GM18499 (cell line): ENCODE data around the gene AREL1.

Experiments
- ATAC-seq: cut with Tn5 transposase; IDR thresholded peaks from one replicate; pipeline ENCODE4 v1.9.1; 2021; ENCODE audit warnings: moderate number of reproducible peaks; ENCODE audit not compliant: insufficient read depth, unreplicated experiment

The AREL1 gene

DNA sequence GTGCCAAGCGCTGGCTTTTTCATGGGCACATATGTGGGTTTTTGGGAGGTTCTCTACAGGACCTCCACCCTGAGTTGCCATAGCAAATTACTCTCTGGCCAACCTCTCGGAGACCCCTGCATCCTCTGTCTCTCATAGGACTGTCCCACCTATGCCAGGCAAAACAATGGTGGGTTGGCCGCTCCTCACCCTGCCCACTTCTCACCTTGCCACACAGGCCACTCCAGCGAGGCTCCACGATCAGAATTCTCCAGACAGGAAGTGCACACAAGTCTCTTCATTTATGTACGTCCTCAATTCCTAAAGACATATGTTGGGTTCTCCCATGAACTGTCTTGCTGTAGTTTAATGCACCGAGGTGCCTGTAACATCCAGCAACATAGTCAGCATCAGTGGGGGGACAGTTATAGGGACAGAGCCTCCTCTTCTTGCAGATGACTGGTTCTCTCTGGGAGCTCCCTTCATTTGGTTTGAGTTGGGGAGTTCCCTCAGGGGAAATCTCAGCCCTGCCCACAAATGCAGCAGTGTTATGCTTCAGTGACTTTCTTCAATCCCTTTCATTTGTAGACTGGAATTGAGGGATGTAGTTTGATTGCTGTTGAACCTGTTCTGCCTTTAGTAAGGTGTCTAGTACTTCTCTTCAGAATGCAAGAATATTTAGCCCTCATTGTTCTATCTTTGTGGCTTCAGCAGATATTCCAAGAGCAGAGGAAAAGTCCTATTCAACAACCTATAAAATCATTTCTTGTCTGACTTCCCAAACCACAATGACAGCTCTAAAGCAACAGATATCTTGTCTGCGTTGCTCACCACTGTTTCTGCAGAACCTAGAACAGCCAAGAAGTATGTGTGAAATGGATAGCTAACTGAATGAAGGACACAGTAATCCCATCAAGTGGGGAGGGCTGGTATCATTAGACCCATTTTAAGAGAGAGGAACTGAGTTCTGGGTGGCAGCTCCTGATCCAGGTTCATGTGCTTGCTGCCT is 98.1 kb downstream of the AREL1 start:
- ATAC-seq: no peak

DNA sequence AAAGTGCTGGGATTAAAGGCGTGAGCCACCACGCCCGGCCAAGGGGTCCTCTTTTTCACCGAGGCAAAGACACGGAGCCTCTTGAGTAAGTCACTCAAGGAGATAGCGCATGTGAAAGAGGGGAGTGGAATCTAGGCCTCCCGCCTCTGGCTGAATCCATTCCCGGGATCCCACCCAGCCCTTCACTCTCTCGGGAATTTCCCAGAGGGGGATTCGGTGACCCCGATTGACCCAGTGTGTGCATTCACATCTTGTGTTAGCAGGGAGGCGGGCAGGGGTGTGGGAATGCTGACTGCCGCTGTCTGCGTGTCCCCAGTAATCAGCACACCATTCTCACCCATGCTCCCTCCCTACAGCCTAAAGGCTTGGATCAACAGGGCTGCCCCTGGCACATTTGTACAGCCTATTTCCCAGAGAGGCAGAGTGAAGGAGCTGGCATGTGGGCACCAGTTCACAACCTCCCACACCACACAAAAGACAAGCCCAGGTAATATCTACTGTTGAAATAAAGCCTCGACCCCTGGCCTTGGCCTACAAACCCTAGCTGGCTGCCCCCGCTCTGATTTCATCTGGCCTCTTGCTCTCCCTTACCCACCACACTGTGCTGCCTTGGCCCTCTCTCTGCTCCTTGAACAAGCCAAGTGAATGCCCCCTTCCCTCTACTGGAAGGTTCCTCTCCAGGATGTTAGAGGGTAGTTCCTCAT is 99.5 kb downstream of the AREL1 start:
- no peak for ATAC-seq

DNA sequence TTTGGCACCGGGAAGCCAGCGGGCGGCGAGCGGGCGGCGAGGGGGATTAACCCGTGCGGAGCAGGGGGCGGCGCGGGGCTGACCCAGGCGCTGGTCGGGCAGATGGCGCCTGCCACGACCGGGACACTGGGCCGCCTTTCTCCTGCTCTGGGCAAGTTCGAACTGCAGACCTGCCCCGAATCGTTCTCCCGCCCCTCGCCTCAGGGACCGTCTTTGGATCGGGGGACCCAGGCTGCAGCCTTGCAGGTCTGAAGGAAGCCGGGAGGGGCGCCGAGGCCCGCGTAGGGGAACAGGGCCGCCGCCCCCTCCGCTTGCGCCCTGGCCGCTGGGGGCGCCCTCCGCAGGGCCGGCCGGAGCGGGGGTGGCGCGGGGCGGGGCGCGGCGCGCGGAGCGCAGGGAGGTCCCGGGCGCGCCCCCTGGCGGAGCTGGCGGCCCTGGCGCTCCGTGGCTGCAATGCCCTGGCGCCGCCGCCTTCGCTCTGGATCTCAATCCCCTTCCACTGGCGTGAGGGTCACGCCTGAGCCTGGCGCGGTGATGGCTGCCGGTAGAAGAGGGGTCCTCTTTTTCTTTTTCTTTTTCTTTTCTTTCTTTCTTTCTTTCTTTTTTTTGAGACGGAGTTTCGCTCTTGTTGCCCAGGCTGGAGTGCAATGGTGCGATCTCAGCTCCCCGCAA is 100.4 kb downstream of the AREL1 start:
- no peak for ATAC-seq

DNA sequence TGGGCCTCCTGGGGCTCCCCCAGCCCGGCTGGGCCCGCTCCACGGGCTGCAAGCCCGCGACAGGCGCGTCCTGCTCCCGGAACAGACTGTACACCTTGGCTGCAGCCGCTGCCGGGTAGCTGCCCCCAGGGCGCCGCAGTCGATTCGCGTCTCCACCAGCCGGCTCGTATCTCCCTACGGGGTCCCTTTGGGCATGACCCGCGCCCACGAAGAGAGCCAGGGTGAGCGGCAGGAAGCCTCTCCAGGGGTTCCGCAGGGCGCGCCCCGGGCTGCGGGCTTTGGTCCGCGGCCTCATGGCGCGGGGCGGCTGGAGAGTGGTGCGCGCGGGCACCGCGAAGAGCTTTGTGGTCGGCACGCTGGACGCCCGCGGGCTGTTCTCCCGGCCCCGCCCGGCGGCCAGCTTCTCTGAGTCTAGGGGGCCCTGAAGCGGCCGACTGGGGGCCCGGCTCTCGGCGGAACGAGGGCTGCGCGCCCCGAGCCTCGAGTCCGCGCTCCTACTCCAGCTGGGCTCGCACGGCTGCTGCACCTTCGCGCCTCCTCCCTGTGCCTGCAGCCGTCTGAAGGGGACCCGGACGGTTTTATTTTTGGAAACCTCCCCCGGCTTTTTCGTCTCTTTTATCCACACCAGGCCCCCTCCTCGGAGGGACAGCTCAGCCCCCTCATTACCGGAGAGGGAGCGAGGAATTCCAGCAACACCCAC is 101.1 kb downstream of the AREL1 start, which contains the start of gene LTBP2:
Gene LTBP2 (minus strand): TSS at position 588 of the 700 bp plus-strand sequence. CDS start 293 bp downstream, at position 295.
- no peak for ATAC-seq
